Measurements from ENCODE around the gene NFE2L2. TPM values are rescaled to one million over a fixed set of nuclear protein-coding genes. Genes with fewer than 3 reads are reported as not detected.

NFE2L2 gene
- total and polyA plus RNA-seq, 2 experiments from 2014 or later = 35.0 to 39.1 TPM

DNA sequence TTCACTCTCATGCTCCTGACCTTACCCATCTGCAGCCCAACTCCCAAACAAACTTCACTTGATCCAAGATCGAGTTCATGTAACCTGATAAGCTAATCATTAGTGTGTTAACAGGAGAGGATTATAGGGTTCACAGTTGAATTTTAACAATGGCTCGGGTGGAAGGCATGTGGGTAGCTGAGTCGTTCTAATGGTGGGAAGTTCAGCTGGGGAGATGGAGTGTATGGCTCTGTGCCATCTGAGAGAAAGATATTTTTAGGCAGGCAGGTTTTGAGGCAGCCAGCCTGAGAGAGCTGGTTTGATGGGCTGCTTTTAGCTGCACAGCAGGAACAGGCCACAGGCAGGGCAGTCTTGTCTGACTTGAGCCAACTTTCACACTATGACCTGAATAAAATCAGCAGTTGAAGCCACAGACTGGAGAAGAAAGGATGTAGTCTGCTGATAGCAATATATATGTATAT lies 17.7 kb upstream of the NFE2L2 start:
- no peak for DNase-seq (ENCODE audit: low spot score)
- H3K4me1 ChIP-seq (ENCODE audit: insufficient read depth) = no peaks in the 10 kb centered on the region
- ATAC-seq = no peak
- no peak overlapping the region for H3K27ac Mint-ChIP-seq
- no peak overlapping the region for H2AFZ ChIP-seq
- H3K36me3 ChIP-seq (ENCODE audit: insufficient read depth) = no peaks in the 10 kb centered on the region
- H3K4me3 ChIP-seq = no peak overlapping the region
- H3K9me2 ChIP-seq (ENCODE audit: insufficient read depth) = peaks cover 3% of the 10 kb centered on the region; the same call in 1 of the 2 replicates
- H3K27me3 Mint-ChIP-seq (ENCODE audit: insufficient read depth, low read depth, poor library complexity) = no peaks in the 10 kb centered on the region
- H3K27me3 ChIP-seq (ENCODE audit: insufficient read depth) = no peaks in the 10 kb centered on the region
- no peaks in the 10 kb centered on the region for H3K36me3 Mint-ChIP-seq (ENCODE audit: low read depth)
- H4K20me1 ChIP-seq (replicated peaks; ENCODE audit: insufficient read depth) = no peaks in the 10 kb centered on the region
- no peaks in the 10 kb centered on the region for H3K79me2 ChIP-seq (replicated peaks; ENCODE audit: insufficient read depth)
- H3K27ac ChIP-seq (ENCODE audit: low read depth) = no peak overlapping the region
- H3K4me2 ChIP-seq = no peak overlapping the region
- H3K4me1 Mint-ChIP-seq = peaks cover 6% of the 10 kb centered on the region; the same call in 2 of the 3 replicates
- H3K9me3 Mint-ChIP-seq = no peaks in the 10 kb centered on the region
- TF ChIP-seq EZH2 (IDR thresholded peaks at IDR 0.05; ENCODE audit: low read depth, unreplicated experiment) = no peak
- TF ChIP-seq CREB1 (CRISPR knock-in tag; IDR thresholded peaks at IDR 0.05; ENCODE audit: low read depth) = no peak
- TF ChIP-seq STAT1 (IDR thresholded peaks at IDR 0.05; ENCODE audit: unreplicated experiment) = no peak
- TF ChIP-seq REST (IDR thresholded peaks at IDR 0.05; ENCODE audit: unreplicated experiment) = no peak
- TF ChIP-seq ZNF114 (CRISPR knock-in tag; IDR thresholded peaks at IDR 0.05) = no peak
- no peak for TF ChIP-seq JUNB (IDR thresholded peaks at IDR 0.05; ENCODE audit: unreplicated experiment)
- TF ChIP-seq, protein P1, sequence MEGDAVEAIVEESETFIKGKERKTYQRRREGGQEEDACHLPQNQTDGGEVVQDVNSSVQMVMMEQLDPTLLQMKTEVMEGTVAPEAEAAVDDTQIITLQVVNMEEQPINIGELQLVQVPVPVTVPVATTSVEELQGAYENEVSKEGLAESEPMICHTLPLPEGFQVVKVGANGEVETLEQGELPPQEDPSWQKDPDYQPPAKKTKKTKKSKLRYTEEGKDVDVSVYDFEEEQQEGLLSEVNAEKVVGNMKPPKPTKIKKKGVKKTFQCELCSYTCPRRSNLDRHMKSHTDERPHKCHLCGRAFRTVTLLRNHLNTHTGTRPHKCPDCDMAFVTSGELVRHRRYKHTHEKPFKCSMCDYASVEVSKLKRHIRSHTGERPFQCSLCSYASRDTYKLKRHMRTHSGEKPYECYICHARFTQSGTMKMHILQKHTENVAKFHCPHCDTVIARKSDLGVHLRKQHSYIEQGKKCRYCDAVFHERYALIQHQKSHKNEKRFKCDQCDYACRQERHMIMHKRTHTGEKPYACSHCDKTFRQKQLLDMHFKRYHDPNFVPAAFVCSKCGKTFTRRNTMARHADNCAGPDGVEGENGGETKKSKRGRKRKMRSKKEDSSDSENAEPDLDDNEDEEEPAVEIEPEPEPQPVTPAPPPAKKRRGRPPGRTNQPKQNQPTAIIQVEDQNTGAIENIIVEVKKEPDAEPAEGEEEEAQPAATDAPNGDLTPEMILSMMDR (conservative IDR thresholded peaks at IDR 0.05; ENCODE audit: low read depth in 2 of 2) = no peak
- TF ChIP-seq POLR2AphosphoS5 (IDR thresholded peaks at IDR 0.05; ENCODE audit: low read depth) = no peak
- TF ChIP-seq, protein P2, sequence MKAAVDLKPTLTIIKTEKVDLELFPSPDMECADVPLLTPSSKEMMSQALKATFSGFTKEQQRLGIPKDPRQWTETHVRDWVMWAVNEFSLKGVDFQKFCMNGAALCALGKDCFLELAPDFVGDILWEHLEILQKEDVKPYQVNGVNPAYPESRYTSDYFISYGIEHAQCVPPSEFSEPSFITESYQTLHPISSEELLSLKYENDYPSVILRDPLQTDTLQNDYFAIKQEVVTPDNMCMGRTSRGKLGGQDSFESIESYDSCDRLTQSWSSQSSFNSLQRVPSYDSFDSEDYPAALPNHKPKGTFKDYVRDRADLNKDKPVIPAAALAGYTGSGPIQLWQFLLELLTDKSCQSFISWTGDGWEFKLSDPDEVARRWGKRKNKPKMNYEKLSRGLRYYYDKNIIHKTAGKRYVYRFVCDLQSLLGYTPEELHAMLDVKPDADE (IDR thresholded peaks at IDR 0.05) = no peak
- TF ChIP-seq EZH2phosphoT487 (IDR thresholded peaks at IDR 0.05; ENCODE audit: unreplicated experiment) = no peak
- TF ChIP-seq ZNF331 (CRISPR knock-in tag; IDR thresholded peaks at IDR 0.05; ENCODE audit: low read depth) = no peak
- TF ChIP-seq NANOG (IDR thresholded peaks at IDR 0.05; ENCODE audit: borderline replicate concordance) = no peak
- TF ChIP-seq, protein P3, sequence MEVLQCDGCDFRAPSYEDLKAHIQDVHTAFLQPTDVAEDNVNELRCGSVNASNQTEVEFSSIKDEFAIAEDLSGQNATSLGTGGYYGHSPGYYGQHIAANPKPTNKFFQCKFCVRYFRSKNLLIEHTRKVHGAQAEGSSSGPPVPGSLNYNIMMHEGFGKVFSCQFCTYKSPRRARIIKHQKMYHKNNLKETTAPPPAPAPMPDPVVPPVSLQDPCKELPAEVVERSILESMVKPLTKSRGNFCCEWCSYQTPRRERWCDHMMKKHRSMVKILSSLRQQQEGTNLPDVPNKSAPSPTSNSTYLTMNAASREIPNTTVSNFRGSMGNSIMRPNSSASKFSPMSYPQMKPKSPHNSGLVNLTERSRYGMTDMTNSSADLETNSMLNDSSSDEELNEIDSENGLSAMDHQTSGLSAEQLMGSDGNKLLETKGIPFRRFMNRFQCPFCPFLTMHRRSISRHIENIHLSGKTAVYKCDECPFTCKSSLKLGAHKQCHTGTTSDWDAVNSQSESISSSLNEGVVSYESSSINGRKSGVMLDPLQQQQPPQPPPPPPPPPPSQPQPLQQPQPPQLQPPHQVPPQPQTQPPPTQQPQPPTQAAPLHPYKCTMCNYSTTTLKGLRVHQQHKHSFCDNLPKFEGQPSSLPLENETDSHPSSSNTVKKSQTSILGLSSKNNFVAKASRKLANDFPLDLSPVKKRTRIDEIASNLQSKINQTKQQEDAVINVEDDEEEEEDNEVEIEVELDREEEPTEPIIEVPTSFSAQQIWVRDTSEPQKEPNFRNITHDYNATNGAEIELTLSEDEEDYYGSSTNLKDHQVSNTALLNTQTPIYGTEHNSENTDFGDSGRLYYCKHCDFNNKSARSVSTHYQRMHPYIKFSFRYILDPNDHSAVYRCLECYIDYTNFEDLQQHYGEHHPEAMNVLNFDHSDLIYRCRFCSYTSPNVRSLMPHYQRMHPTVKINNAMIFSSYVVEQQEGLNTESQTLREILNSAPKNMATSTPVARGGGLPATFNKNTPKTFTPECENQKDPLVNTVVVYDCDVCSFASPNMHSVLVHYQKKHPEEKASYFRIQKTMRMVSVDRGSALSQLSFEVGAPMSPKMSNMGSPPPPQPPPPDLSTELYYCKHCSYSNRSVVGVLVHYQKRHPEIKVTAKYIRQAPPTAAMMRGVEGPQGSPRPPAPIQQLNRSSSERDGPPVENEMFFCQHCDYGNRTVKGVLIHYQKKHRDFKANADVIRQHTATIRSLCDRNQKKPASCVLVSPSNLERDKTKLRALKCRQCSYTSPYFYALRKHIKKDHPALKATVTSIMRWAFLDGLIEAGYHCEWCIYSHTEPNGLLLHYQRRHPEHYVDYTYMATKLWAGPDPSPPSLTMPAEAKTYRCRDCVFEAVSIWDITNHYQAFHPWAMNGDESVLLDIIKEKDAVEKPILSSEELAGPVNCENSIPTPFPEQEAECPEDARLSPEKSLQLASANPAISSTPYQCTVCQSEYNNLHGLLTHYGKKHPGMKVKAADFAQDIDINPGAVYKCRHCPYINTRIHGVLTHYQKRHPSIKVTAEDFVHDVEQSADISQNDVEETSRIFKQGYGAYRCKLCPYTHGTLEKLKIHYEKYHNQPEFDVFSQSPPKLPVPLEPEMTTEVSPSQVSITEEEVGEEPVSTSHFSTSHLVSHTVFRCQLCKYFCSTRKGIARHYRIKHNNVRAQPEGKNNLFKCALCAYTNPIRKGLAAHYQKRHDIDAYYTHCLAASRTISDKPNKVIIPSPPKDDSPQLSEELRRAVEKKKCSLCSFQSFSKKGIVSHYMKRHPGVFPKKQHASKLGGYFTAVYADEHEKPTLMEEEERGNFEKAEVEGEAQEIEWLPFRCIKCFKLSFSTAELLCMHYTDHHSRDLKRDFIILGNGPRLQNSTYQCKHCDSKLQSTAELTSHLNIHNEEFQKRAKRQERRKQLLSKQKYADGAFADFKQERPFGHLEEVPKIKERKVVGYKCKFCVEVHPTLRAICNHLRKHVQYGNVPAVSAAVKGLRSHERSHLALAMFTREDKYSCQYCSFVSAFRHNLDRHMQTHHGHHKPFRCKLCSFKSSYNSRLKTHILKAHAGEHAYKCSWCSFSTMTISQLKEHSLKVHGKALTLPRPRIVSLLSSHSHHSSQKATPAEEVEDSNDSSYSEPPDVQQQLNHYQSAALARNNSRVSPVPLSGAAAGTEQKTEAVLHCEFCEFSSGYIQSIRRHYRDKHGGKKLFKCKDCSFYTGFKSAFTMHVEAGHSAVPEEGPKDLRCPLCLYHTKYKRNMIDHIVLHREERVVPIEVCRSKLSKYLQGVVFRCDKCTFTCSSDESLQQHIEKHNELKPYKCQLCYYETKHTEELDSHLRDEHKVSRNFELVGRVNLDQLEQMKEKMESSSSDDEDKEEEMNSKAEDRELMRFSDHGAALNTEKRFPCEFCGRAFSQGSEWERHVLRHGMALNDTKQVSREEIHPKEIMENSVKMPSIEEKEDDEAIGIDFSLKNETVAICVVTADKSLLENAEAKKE (CRISPR knock-in tag; IDR thresholded peaks at IDR 0.05) = no peak
- no peaks in the 10 kb centered on the region for H3F3A ChIP-seq (replicated peaks; ENCODE audit: low read depth)
- H3K4me3 Mint-ChIP-seq = no peak overlapping the region

Data from GM23338 (cell line).